ENCODE results near the gene CLEC2L. TPM values are rescaled to one million over a fixed set of nuclear protein-coding genes. Genes with fewer than 3 reads are reported as not detected.

The CLEC2L gene
- total and polyA plus RNA-seq, 2 of the 4 experiments (the other 2 are of a cell fraction) = not detected

GRCh38 chr7:139495580-139496125 is 27.8 kb upstream of the CLEC2L start:
- peak overlapping the region; percentile 13 for H2AFZ ChIP-seq (replicated peaks; ENCODE audit: low read length, poor library complexity)
- H4K20me1 ChIP-seq (ENCODE audit: insufficient read depth, low read length) = no peaks in the 10 kb centered on the region
- H4K91ac ChIP-seq (ENCODE audit: insufficient read depth, low read depth, low read length) = no peak overlapping the region
- H3K4me1 ChIP-seq (ENCODE audit: control insufficient read depth, insufficient read depth, low read length) = no peaks in the 10 kb centered on the region
- no peak overlapping the region for H2BK15ac ChIP-seq (ENCODE audit: low read depth, low read length)
- H3K4me2 ChIP-seq (ENCODE audit: low read depth, low read length) = no peak overlapping the region
- no peaks in the 10 kb centered on the region for H3K36me3 ChIP-seq (ENCODE audit: control insufficient read depth, insufficient read depth, low read length)
- dilution Hi-C loops (cut with HindIII; ENCODE audit: low sequenced_read_pairs, unreplicated experiment) = no loop called here
- no peak overlapping the region for H3K4me3 ChIP-seq (ENCODE audit: insufficient read depth, low read depth, low read length)
- CTCF ChIA-PET = no interaction called here
- WGBS, 2 experiments (ENCODE audit: extremely low coverage in 2 of 2, insufficient read length in 1 of 2) = 53% methylated on average over 3 of the region's 8 CpGs; no CpG with 5 or more reads in 1 of the 2 experiments
- H3K23ac ChIP-seq (ENCODE audit: low read depth, low read length) = no peak overlapping the region
- BruUV-seq (replicated peaks) = no TSS peak
- no peak overlapping the region for H2AK5ac ChIP-seq (ENCODE audit: low read depth, low read length)
- peaks cover 53% of the 10 kb centered on the region for H3K27me3 ChIP-seq (ENCODE audit: control insufficient read depth, insufficient read depth, low read length)
- H3K56ac ChIP-seq (ENCODE audit: extremely low read depth, insufficient read depth, low read length) = no peak overlapping the region
- no peaks in the 10 kb centered on the region for H3K9me1 ChIP-seq (ENCODE audit: insufficient read depth, low read length)
- no peak overlapping the region for H3K27ac ChIP-seq (ENCODE audit: insufficient read depth, low read length)
- in situ Hi-C loops (cut with MboI; ENCODE audit: low sequenced_read_pairs) = no loop called here
- ATAC-seq (ENCODE audit: low read depth) = no peak
- POLR2A ChIA-PET (ENCODE audit: unreplicated experiment) = interaction anchor here (0.6 kb wide), 1 partner anchor 144 kb away, joined by 5 read pairs; no protein-coding TSS in a partner anchor
- intact Hi-C loops (cut with micrococcal nuclease) = no loop called here
- no peak overlapping the region for H3K9ac ChIP-seq (ENCODE audit: low read depth, low read length)
- peaks cover 13% of the 10 kb centered on the region for H3K9me3 ChIP-seq (ENCODE audit: control insufficient read depth, insufficient read depth, low read length)
- H4K8ac ChIP-seq (ENCODE audit: low read depth in 2 of 2, low read length in 2 of 2) = no peak overlapping the region
- H3K79me1 ChIP-seq (ENCODE audit: low read depth in 1 of 2, low read length in 2 of 2) = no peaks in the 10 kb centered on the region
- no peak overlapping the region for H3K14ac ChIP-seq (replicated peaks; ENCODE audit: low read depth, low read length)
- no peak overlapping the region for H2AK9ac ChIP-seq (replicated peaks; ENCODE audit: low read depth, low read length, poor library complexity)
- no peak for DNase-seq
- H4K5ac ChIP-seq (ENCODE audit: low read depth, low read length) = no peak overlapping the region
- H3K18ac ChIP-seq (ENCODE audit: low read depth, low read length) = no peak overlapping the region
- H2BK20ac ChIP-seq (ENCODE audit: low read depth, low read length) = no peak overlapping the region
- no peak overlapping the region for H2BK120ac ChIP-seq (ENCODE audit: low read depth, low read length)
- H2BK5ac ChIP-seq (ENCODE audit: low read depth, low read length, poor library complexity, severe bottlenecking) = no peak overlapping the region
- TF ChIP-seq MXI1 (IDR thresholded peaks at IDR 0.05; ENCODE audit: borderline replicate concordance, low read depth, low read length) (no peak), NFE2L2 (IDR thresholded peaks at IDR 0.05; ENCODE audit: low read depth, low read length) (no peak), BHLHE40 (IDR thresholded peaks at IDR 0.05; ENCODE audit: low read depth, low read length) (no peak), RCOR1 (IDR thresholded peaks at IDR 0.05; ENCODE audit: insufficient replicate concordance, low read length) (no peak), RAD21 (IDR thresholded peaks at IDR 0.05; ENCODE audit: low read length) (no peak), CTCF (conservative IDR thresholded peaks at IDR 0.05; ENCODE audit: low read depth, low read length) (no peak), SMC3 (IDR thresholded peaks at IDR 0.05; ENCODE audit: low read depth, low read length) (no peak), ELK1 (IDR thresholded peaks at IDR 0.05; ENCODE audit: borderline replicate concordance, low read depth, low read length) (no peak), USF2 (IDR thresholded peaks at IDR 0.05; ENCODE audit: low read depth, low read length) (no peak), CHD1 (IDR thresholded peaks at IDR 0.05; ENCODE audit: low read depth, low read length) (no peak), CEBPB (IDR thresholded peaks at IDR 0.05; ENCODE audit: low read depth, low read length) (no peak), RFX5 (IDR thresholded peaks at IDR 0.05; ENCODE audit: low read depth, low read length) (no peak), FOS (IDR thresholded peaks at IDR 0.05; ENCODE audit: low read depth, low read length) (no peak), POLR2A (IDR thresholded peaks at IDR 0.05; ENCODE audit: low read depth, low read length) (no peak), MAFK (IDR thresholded peaks at IDR 0.05; ENCODE audit: low read depth, low read length) (no peak), MAZ (IDR thresholded peaks at IDR 0.05; ENCODE audit: borderline replicate concordance, low read depth, low read length) (no peak)
- no peak overlapping the region for H3K4ac ChIP-seq (ENCODE audit: low read depth, low read length)

All from IMR-90 (cell line).